GM19043 (cell line): Measurements from ENCODE around the gene SLC25A48.

Experiments used
- ATAC-seq: cut with Tn5 transposase; IDR thresholded peaks from one replicate; pipeline ENCODE4 v1.9.1; 2021; ENCODE audit warnings: low read depth; ENCODE audit not compliant: unreplicated experiment

The SLC25A48 gene

GRCh38 chr5:135913713-135914626 is 79.5 kb downstream of the SLC25A48 start:
- no peak for ATAC-seq

DNA sequence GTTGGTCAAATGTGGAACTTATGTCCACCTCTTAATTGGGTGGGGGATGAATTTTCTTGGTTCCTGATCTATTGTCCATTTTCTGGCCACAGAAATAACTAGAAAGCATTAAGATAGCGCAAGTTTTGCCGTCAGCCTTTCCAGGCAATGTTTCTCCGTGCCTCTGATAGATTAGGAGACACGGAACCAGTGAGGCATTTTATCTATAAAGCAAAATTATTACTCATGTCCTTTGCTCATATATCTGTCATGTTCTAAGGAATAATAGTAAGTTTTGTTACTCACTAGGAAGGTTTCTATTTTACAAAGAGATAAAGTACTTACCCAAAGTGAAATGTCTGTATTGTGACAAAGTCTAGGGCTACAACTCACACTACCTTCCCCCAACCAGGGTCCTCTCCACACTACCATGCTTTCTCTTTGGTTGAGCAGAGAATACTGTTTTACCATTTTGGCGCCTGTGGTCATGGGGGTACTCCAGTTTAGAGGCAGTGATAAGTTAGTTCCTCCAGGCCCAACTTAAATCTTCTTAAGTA is 81.1 kb downstream of the SLC25A48 start:
- ATAC-seq: no peak

GRCh38 chr5:135916638-135917263 is 82.3 kb downstream of the SLC25A48 start:
- ATAC-seq: no peak

- ATAC-seq: no peak
These were observed 85.7 kb downstream of the SLC25A48 start for GRCh38 chr5:135920199-135920598.

DNA sequence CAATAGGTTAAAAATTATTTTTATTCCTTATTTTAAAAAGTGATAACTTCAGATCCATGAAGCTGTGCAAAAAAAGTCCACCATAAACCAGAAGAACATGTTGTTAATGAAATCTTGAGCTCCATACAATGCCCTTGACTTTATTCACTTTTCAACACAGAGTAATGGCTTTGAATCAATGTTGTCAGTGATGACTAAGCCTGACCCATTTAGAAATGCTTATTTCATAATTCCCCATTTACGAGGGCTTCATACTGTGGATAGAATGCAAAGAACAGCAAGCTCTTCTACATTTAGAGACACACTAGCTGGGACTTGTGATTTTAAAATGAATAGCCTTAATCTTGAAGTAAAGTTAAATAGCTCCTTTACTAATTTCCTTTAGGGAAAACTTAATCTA is 86.9 kb downstream of the SLC25A48 start:
- no peak for ATAC-seq

DNA sequence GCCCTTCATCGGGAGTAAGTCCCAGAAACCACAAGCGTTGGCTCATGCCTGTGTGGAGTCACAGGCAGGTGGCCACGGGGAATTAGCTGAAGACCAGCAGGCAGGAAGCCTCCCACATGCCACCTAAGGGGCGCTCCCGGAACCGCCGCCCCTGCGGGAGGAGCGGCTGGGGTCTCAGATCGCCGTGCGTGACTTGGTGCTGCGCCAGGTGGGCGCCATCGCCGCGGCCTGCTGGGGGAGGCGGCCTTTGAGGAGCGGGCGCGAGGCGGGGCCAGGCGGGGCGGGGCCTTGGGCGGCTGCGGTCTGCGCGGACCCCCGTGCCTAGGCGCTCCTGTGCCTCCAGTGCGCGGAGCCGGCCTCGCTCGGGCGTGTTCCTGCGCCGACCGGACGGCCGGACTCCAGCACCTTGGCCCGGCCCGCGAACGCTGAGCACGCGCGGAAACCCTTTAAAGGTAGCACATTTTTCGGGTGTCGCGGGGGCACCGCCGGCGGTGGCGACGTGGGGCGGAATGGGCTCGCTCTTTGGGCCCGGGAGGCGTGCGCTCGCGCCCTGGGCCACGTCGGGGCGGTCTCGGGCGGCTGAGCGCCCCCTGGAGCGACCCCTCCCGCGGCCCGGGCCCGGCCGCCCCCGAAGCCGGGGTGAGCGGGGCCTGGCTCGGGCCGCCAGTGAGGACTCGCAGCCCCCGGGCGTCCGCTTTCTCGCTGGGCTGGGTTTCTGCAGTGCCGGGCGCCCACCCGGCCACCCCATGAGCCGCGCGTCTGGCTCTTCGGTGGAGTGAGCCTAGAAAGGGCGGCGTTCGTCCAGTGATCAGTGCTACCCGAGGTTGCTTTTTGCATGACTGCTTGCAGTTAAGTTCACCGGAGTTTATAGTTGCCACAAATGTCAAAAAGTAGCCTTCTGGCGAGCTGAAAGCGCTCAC is 95.8 kb downstream of the SLC25A48 start:
- ATAC-seq: no peak

DNA sequence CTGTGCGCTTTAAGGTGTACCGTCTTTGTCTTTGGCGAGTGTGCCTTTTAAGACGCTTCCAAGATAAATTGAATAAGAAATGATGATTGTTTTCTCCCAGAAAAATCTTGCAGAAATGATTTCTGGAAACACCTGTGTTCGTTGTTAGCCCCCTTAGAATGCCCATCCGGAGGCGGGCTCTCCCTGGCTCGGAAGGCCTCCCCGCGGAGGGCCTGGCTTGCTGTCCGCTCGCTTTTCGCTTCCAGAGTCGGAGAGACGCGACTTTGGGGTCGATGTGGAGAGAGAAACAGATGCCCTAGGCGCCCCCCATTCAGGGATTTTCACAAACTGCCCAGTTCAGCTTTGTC is 96.5 kb downstream of the SLC25A48 start:
- no peak for ATAC-seq

- ATAC-seq: no peak
These were observed 100.5 kb downstream of the SLC25A48 start for GRCh38 chr5:135934939-135935338.

- no peak for ATAC-seq
These were observed 102.9 kb downstream of the SLC25A48 start for GRCh38 chr5:135937245-135937911.
